Esophagus mucosa (tissue), 1 donor: Measurements from ENCODE around the gene SMYD4. TPM values are rescaled to one million over a fixed set of nuclear protein-coding genes. Genes with fewer than 3 reads are reported as not detected.
A peak's percentile ranks its signal among the peaks of the same experiment; 100 is the strongest.
"Not testable (repeated sequence)": the region's sequence is repeated elsewhere in the genome, so short reads cannot be mapped to it uniquely, and the experiment has no call there.

ENCODE experiments used
- ATAC-seq: fragments of 200-7000 bp; cut with Tn5 transposase; one replicate; pipeline ENCODE4 v1.9.1; 2020
- total RNA-seq: library from RNA; stranded (reverse); gene quantifications from one replicate; pipeline ENCODE4 v1.2.4, GENCODE V29; 2023
- donor health status: DM: yes; HTN: yes; CAD: no.

The SMYD4 gene, protein sequence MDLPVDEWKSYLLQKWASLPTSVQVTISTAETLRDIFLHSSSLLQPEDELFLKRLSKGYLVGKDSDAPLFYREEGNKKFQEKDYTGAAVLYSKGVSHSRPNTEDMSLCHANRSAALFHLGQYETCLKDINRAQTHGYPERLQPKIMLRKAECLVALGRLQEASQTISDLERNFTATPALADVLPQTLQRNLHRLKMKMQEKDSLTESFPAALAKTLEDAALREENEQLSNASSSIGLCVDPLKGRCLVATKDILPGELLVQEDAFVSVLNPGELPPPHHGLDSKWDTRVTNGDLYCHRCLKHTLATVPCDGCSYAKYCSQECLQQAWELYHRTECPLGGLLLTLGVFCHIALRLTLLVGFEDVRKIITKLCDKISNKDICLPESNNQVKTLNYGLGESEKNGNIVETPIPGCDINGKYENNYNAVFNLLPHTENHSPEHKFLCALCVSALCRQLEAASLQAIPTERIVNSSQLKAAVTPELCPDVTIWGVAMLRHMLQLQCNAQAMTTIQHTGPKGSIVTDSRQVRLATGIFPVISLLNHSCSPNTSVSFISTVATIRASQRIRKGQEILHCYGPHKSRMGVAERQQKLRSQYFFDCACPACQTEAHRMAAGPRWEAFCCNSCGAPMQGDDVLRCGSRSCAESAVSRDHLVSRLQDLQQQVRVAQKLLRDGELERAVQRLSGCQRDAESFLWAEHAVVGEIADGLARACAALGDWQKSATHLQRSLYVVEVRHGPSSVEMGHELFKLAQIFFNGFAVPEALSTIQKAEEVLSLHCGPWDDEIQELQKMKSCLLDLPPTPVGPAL
- 5.7 TPM for total RNA-seq

DNA sequence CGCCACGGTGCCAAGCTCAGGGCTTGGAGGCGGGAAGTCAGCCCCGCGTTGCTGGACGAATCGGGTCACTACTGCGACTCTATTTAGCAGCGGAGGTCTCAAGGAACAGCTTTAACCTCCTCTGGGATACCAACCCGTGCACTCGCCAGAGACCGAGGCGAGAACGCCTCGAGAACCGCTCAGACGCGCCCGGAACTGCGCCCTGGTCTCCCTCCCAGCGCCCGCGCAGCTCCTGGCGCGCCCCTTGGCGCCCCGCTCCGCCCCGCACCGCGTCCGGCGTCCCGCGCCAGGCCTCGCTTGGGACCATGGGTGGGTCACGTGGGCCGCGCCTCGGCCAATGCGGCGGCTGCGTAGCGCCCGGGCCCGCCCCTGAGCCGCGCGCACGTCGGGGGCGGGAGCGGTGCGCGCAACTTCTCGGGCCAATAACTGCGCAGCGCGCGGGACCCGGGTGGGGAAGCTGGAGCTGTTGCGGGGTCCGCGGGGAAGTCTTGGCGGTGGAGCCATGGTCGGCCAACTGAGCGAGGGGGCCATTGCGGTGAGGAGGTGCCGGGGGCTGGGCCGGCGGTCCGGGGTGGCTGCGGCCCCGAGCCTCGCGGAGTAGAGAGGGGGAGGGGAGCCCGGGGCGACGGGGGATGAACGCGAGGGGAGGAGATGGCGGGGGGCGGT is at the start of gene SMYD4, which contains the start of gene RPA1:
SMYD4 (minus strand) TSS at position 311 of the 666 bp plus-strand sequence. CDS start 1,908 bp downstream, outside the sequence.
RPA1 (plus strand) TSS at position 414 of the 666 bp plus-strand sequence; CDS start at position 503, 89 bp downstream.
- ATAC-seq = peak; percentile 100

DNA sequence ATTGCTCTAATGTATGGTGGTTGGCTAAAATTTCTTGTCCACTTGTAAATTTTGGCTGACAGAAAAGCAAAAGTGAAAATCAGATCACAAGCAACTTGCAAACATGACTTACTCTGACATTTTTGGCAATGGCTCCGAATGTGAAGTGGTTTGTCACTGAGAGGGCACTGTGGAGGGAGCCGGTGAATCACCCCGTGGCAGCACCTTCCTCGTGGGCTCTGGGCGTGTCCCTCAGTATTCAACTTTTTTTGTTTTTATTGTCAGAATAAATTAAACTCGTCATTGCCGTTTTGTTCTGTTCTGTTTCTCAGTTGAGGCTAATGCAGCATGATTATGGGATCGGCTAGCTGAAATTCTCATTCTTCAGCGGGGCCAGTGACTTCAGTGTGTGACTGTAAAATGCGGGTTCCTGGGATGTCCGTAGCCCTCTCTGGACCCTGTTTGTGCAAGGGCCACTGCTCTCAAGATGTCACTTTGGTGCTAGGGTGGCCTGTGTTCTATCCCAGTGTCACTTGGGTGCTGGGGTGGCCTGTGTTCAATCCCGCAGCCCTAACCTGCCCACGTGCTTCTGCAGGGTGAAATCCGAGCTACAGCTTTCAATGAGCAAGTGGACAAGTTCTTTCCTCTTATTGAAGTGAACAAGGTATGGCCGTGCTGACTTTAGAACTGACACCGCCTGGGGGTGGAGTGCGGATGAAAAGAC is 48.9 kb upstream of the SMYD4 start:
- ATAC-seq = no peak

DNA sequence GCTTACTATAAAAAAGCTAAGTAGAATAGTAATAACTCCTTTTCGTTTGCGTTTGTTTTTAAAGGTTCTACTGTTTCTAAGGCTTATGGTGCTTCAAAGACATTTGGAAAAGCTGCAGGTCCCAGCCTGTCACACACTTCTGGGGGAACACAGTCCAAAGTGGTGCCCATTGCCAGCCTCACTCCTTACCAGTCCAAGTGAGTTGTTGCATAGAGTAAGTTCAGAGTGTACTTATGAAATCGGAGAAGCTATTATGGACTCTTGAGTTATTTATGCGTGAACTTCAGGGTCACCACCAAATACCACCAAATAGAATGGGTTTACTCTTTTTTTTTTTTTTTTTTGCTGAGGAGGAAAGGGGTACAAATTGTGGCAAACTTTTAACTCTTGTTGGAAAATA is 45.9 kb upstream of the SMYD4 start:
- ATAC-seq = no peak

DNA sequence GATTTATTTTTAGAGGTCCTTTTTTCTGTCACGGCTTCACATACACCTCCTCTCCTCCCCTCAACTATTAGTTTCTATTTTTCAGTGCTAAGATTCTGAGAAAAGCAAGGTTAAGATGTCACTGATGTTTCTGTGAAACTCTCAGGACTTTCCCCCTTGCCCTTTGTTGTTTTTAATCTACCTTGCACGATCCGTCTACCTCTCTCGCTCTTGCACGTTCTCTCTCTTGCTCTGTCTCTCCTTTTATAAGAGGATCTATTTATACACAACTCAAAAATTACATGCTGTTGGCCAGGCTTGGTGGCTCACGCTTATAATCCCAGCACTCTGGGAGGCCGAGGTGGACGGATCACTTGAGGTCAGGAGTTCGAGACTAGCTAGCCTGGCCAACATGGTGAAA is 43.7 kb upstream of the SMYD4 start:
- no peak for ATAC-seq

DNA sequence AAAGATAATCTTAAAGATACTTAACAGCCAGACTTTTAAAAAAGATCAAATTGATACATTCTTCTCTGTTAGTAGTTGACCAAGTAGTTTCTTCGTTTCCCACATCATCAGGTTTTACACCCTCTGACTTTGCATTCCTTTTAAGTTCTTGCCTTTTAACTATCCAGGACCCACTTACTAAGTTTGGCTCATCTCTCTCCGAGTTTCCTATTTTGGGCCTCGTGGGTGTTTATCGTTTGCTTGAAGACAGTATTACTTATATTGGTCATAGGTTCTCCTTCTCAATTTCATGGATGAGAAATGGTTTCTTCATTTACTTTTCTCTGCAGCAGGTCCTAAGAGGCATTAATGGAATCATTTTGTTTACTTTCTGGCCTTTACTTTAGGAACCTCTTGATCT is 43.3 kb upstream of the SMYD4 start:
- ATAC-seq = no peak

DNA sequence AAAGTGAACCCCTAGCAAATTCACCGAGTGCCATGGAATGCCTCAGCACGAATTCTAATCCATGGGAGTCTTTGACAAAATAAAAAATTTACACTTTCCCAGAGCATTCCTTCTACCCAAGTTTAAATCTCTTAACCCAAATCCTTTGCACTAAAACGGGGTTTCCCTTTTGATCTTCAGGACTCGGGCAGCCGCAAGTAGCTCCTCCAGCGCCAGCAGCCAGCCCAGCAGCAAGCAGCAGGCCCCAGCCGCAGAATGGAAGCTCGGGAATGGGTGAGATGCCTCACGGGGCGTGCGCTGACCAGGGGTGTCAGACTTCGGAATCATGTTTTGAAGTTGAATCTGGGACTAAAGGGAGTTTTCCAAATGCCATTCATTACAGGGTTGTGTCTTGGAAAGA is 42.6 kb upstream of the SMYD4 start:
- ATAC-seq = no peak

DNA sequence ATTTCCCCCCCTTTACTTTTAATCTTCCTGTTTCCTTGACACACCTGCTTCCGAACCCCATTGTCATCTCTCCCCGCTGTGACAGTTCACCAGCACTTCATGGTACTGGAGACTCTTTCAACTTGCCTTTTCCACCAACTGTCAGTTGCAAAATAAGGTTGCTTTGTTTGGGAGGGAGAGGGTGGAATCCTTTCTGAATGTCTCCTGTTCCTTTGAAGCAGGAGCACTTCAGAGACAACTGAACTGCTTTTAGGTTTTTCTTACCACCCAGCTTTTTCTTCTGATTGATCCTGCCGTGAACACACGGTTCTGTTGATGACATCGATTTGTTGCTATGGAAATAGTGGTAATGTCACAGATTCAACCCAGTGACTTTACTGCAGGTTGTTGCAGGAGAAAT is 42.1 kb upstream of the SMYD4 start:
- ATAC-seq = no peak

DNA sequence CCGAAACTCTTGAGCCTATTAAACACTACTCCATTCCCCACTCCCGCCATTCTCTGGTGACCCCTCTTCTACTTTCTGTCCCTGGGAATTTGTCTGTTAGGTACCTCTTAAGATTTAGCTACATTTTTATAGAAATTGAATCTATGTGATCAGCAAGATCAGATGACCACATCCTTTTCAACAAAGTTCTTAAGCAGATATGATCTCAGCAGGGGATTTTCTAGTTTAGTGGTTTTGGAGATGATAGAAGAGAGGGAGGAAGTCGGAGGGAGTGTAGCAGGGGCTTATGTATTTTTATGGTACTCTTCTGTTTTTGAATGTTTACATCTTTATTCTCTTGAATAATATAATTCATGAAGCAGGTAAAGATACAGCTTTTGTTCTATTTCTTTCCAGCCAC is 40.9 kb upstream of the SMYD4 start:
- ATAC-seq = no peak

DNA sequence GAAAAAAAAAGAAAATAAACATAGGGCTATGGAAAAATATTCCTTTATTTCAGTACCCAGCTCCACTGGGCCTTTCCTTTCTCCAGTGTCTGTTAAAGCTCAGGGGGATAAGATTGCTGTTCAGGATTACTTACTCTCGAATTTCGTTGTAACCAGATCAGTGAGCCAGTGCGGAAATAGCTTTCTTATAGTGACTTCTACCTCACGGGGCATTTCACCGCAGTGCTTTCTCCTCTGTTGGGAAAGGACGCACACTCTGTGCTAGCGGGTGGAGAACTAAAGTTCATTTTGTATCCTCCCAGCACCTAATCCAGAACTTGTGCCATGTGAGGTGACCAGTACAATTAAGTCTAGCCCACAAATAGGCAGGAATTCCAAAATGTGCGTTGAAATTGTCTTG is 38.4 kb upstream of the SMYD4 start:
- no peak for ATAC-seq

DNA sequence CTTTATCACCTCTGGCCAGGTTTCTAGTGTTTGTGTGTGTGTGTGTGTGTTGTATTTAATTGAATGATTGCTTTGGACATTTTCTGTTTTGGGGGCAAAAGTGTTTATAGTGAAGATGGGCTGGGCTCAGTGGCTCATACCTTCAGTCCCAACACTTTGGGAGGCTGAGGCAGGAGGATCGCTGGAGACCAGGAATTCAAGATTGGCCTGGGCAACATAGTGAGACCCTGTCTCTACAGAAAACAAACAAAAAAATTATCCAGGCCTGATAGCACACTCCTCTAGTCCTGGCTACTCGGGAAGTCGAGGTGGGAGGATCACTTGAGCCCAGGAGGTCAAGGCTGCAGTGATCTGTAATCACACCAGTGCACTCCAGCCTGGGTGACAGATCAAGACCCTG is 37.6 kb upstream of the SMYD4 start:
- ATAC-seq = no peak

DNA sequence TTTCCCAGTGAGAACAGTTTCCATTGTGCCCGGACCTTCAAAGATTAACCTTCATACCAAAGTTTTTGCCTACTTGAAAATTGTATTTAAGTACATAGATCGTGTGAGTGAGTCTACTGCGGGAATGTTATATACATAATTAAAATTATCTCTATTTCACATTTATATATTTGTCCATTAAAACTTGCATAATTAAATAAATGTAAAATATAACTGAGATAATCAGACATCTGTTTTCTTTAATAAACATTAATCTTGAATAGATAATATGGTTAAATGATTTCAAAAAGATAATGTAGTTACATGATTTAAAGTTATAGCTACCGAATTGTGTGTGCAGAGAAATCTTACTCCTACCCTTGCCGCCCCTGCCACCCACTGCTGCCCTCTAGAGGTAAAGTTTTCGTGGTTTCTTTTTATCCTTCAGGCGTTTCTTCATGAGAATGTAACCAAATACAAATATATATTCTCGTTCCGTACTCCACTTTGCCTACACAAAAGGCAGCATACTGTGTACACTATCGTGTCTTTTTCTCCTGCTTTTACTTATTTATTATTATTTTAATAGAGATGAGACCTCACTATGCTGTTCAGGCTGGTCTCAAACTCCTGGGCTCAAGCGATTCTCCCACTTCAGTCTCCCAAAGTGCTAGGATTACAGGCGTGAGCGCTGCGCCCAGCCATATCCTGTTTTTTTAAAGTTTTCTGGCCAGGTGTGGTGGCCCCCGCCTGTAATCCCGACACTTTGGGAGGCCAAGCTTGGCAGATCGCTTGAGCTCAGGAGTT is 35.7 kb upstream of the SMYD4 start:
- peak; percentile 46 for ATAC-seq

DNA sequence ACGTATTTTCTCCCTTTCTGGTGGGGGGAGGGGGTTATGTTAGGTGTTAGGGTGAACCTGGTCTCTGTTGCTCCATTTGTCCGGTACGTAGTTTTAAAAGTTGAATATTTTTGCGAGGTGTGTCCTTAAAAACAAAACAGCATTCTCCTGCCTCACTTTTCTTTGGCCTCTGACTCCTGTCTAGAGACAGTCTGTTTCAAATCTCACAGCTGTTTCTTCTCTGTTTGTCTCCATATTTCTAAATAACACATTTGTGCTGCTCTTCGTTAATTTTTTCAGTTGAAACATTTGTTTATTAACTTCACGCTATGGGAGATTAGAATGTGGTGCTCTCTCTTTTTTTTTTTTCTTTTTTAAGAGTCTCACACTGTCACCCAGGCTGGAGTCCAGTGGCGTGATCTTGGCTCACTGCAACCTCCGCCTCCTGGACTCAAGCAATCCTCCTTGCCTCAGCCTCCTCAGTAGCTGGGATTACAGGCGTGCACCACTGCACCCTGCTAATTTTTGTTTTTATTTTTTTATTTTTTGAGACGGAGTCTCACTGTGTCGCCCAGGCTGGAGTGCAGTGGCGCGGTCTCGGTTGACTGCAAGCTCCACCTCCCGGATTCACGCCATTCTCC is 31.8 kb upstream of the SMYD4 start:
- ATAC-seq = no peak

DNA sequence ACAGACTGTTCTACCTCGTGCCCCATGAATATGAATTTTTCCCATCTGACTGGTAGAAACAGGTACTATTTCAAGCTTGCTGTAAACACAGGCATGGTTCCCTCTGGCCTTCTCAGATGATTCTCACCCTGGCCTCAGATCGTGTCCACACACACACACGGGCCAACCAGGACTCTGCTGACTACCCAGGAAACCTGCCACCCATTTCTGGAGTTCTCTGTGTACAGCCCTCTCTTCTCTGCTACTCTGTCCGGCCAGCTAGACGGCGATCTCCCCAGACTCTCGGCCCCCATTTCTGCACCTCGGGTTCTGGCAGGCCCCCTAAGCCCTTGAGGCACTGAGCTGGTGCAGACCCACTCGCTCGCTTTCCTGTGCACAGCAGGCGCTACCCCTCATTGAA is 31.3 kb upstream of the SMYD4 start:
- ATAC-seq = no peak

DNA sequence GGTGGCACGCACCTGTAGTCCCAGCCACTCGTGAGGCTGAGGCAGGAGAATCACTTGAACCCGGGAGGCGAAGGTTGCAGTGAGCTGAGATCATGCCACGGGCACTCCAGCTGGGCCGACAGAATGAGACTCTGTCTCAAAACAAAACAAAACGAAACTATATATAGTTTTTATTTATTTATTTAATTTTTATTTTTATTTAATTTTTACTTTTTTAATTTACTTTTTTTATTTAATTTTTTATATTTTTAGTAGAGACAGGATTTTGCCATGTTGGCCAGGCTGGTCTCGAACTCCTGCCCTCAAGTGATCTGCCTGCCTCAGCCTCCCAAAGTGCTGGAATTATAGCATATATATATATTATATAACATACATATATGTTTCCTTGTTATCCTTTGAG is 26.8 kb upstream of the SMYD4 start:
- not testable (repeated sequence) for ATAC-seq

DNA sequence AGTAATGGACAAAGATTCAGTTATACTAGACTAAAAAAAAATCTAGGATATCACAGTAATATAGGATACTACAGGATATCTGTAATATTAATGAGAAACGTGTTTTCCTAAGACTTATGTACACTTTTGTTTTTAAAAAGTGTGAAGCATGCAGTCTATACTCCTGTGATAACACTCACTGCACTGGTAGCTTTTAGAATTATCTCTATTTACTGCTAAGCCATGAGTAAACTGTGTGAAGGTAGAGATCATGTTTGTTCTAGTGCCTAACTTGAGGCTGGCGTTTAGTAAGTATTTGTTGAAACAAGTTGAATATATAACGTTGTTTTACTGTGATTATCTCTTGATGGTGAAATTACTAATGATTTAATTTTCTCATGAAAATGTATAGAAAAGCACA is 24.0 kb upstream of the SMYD4 start:
- no peak for ATAC-seq

DNA sequence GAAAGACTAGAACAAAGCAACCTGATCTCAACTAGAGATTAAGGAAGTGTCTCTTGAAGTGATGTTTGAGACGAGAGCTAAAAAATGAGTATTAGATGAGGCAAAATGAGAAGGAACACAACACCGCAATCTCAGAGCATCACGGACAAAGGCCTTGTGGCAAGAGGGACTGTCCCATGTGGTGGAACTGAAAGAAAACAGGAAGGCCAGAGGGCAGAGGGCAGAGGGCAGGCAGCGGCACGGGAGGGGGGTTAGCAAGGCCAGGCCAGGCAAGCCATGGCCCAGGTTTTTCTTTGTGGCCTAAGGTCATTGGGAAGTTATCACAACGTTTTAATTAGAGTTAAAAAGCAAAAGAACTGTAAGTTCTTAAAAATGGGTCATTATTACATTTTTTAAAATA is 22.6 kb upstream of the SMYD4 start:
- no peak for ATAC-seq

DNA sequence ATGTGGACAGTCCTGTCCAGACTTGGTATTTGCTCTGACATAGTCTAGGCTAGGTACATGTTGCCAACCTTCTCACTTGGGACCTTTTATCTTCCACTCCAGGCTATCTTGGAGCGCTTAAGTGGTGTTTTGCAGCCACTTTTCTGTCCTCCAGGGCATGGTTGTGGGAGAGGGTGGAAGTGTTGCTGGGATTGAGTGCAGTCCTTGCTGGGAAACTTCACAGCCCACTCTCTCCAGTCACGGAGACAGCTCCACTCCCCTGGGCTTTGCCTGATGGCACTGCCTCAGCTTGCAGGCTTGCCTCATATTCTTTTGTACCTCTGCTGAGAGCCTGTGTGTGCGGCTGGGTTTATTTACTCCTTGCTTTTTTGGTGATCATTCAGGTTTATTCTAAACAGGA is 17.5 kb upstream of the SMYD4 start:
- peak; percentile 32 for ATAC-seq

DNA sequence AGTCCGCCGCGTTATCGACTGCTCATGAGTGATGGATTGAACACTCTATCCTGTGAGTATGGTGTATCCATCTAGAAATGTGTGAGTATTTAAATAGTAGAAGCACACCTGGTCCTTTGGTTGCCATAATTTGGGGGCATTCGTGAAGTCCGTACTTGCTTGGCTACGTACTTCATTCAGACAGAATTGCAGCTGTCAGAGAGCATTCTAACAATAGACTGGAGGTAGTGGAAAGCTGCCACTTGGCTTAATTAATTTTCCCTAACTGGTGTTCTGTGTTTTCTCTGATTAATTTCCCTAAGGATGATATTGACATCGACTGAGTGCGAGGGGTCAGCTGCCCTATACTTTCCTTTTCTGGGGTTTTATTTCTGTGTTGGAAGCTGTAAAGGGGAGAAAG is 14.2 kb upstream of the SMYD4 start:
- no peak for ATAC-seq

DNA sequence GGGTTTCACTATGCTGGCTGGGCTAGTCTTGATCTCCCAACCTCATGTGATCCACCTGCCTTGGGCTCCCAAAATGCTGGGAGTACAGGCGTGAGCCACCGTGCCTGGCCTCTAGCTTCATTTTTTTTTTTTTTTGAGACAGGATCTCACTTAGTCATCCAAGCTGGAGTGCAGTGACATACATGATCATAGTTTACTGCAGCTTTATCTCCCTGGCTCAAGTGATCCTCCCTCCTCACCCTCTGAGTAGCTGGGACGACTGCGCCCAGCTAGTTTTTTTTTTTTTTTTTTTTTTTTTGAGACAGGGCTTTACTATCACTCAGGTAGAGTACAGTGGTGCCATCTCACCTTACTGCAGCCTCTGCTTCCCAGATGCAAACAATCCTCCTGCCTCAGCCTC is 9.8 kb upstream of the SMYD4 start:
- no peak for ATAC-seq

DNA sequence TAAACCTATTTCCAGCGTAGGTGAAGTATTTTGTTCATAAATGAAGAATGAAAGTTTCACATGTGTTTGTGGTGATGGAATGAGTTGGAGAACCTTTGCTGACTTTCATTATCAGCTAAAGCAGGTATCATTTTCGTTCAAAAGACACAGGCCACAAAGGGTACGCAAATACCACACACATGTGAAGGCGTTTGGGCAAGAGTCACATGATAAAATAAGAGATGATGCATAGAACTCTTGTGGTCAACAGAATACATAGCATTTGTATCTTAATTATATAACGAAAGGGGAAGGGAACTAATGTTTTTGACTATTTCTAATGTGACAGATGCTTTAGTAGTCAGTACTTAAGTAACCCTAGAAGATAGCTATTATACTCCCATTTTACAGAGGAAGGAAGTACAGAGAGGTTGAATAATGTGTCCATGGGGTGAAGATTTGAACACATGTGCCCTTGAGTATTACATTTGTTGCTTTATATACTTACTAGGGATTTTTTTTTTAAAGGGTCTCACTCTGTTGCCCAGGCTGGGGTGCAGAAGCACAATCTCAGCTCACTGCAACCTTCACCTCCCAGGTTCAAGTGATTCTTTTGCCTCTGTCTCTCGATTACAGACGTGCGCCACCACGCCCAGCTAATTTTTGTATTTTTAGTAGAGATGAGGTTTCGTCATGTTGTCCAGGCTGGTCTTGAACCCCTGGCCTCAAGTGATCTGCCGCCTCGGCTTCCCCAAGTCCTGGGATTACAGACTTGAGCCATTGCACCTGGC is 4.9 kb upstream of the SMYD4 start:
- no peak for ATAC-seq

DNA sequence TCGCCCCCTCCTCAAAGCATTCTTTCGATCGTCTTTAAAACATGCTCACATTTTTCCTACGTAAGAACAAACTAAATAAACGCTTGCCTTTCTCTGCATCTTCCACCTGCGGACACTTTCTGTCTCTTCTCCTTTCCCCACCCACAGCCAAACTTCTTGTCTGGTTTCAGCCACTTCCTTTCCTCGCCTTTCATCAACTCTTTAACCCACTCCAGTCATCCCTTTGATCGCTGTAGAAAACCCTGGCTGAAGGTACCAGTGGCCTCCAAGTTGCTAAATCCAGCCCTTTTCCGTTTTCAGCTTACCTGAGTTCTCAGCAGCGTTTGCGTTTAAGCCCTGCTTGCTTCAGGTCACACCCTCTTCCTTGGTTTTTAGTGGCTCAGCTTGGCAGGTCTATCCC is 586 bp upstream of the SMYD4 start:
- no peak for ATAC-seq
